DOHH2 (cell line): ENCODE results near the gene MYCBPAP.

Source experiments
- CTCF ChIP-seq: fragments of 200-600 bp; sonication (generic); IDR thresholded peaks from one replicate; pipeline ENCODE4 v1.5.1; 2014; ENCODE audit warnings: antibody characterized with exemption, mild to moderate bottlenecking, low read depth, low read length; ENCODE audit not compliant: poor library complexity, severe bottlenecking
- EZH2phosphoT487 ChIP-seq: fragments of 200-600 bp; sonication (generic); IDR thresholded peaks from 2 replicates; pipeline ENCODE4 v1.6.1; 2017; ENCODE audit warnings: borderline replicate concordance, mild to moderate bottlenecking, antibody characterized with exemption, low read length, moderate library complexity, mixed read lengths

DNA sequence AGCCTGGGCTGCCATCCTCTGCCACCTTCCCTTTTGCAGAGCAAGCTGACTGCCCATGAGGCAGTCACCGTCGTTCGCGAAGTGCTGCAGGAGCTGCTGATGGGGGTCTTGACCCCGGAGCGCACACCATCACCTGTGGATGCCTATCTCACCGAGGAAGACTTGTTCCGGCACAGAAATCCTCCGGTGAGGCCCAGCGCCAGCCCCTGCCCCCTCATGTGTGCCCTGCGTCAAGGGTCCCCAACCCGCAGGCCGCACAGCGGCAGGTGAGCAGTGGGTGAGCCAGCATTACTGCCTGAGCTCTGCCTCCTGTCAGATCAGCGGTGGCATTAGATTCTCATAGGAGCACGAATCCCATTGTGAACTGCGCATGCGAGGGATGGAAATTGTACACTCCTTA is 16.6 kb downstream of the MYCBPAP start:
- TF ChIP-seq CTCF (no peak), EZH2phosphoT487 (no peak)
